Left forelimb (tissue), 1 donor: Measurements from ENCODE around the gene DNM2.
"Not testable (repeated sequence)": the region's sequence is repeated elsewhere in the genome, so short reads cannot be mapped to it uniquely, and the experiment has no call there.

Source experiments
- DNase-seq: peaks from one replicate; pipeline ENCODE4 v3.0.0-alpha.2; 2018; ENCODE audit warnings: low spot score

Gene DNM2

GRCh38 chr19:10838377-10838776 lies 120.5 kb downstream of the DNM2 start:
- no peak for DNase-seq

- no peak for DNase-seq
Measured at GRCh38 chr19:10839114-10840050, 121.5 kb downstream of the DNM2 start.

GRCh38 chr19:10842788-10843187 lies 124.9 kb downstream of the DNM2 start:
- DNase-seq = no peak

- DNase-seq = no peak
Measured at GRCh38 chr19:10846500-10847202, 128.8 kb downstream of the DNM2 start.

- DNase-seq = peak; percentile 73
Measured at GRCh38 chr19:10848230-10848856, 130.5 kb downstream of the DNM2 start, which contains the start of gene C19orf38. Gene C19orf38 (plus strand): TSS chr19:10848415. CDS start chr19:10848509, 94 bp downstream.

GRCh38 chr19:10850631-10851030 lies 132.8 kb downstream of the DNM2 start:
- DNase-seq = no peak

- no peak for DNase-seq
Measured at GRCh38 chr19:10852098-10852800, 134.4 kb downstream of the DNM2 start.

GRCh38 chr19:10852941-10853340 lies 135.1 kb downstream of the DNM2 start:
- DNase-seq = no peak

- DNase-seq = no peak
Measured at GRCh38 chr19:10854350-10855089, 136.6 kb downstream of the DNM2 start.

- no peak for DNase-seq
Measured at GRCh38 chr19:10855879-10856522, 138.1 kb downstream of the DNM2 start.

GRCh38 chr19:10856899-10857298 lies 139.0 kb downstream of the DNM2 start:
- DNase-seq = not testable (repeated sequence)

- DNase-seq = no peak
Measured at GRCh38 chr19:10858204-10858828, 140.4 kb downstream of the DNM2 start.

GRCh38 chr19:10861103-10861651 lies 143.3 kb downstream of the DNM2 start:
- no peak for DNase-seq

- no peak for DNase-seq
Measured at GRCh38 chr19:10862561-10863106, 144.8 kb downstream of the DNM2 start.

GRCh38 chr19:10863107-10863717 lies 145.3 kb downstream of the DNM2 start:
- no peak for DNase-seq

- DNase-seq = peak; percentile 87
Measured at GRCh38 chr19:10864538-10864899, 146.6 kb downstream of the DNM2 start.

- no peak for DNase-seq
Measured at GRCh38 chr19:10866495-10866894, 148.6 kb downstream of the DNM2 start.

GRCh38 chr19:10868872-10869547 lies 151.1 kb downstream of the DNM2 start:
- DNase-seq = no peak
